ENCODE data around the gene HNRNPUL1.
"Not testable (repeated sequence)": the region's sequence is repeated elsewhere in the genome, so short reads cannot be mapped to it uniquely, and the experiment has no call there.

Gene HNRNPUL1

GRCh38 chr19:41278478-41278877, 14.3 kb downstream of the HNRNPUL1 start:
- no peak for DNase-seq

GRCh38 chr19:41288673-41289530, 24.7 kb downstream of the HNRNPUL1 start:
- DNase-seq = no peak

GRCh38 chr19:41289814-41290213, 25.6 kb downstream of the HNRNPUL1 start:
- DNase-seq = not testable (repeated sequence)

GRCh38 chr19:41294393-41294792, 30.2 kb downstream of the HNRNPUL1 start:
- DNase-seq = no peak

- no peak for DNase-seq
These were observed 31.3 kb downstream of the HNRNPUL1 start for GRCh38 chr19:41295499-41295898.

- DNase-seq = no peak
These were observed 32.3 kb downstream of the HNRNPUL1 start for GRCh38 chr19:41296433-41296871.

GRCh38 chr19:41297628-41298347, 33.6 kb downstream of the HNRNPUL1 start:
- DNase-seq = no peak

- peak; percentile 39 for DNase-seq
These were observed 34.3 kb downstream of the HNRNPUL1 start for GRCh38 chr19:41298348-41298964.

- DNase-seq = no peak
These were observed 35.0 kb downstream of the HNRNPUL1 start for GRCh38 chr19:41299046-41299754.

- DNase-seq = peak; percentile 73
These were observed 35.5 kb downstream of the HNRNPUL1 start for GRCh38 chr19:41299755-41300089.

- no peak for DNase-seq
These were observed 36.4 kb downstream of the HNRNPUL1 start for GRCh38 chr19:41300555-41300954.

GRCh38 chr19:41302624-41303351, 38.6 kb downstream of the HNRNPUL1 start:
- no peak for DNase-seq

GRCh38 chr19:41303954-41304353, 39.8 kb downstream of the HNRNPUL1 start:
- no peak for DNase-seq

- no peak for DNase-seq
These were observed 40.7 kb downstream of the HNRNPUL1 start for GRCh38 chr19:41304706-41305483.

- no peak for DNase-seq
These were observed 42.0 kb downstream of the HNRNPUL1 start for GRCh38 chr19:41305927-41306793.

GRCh38 chr19:41307090-41307875, 43.1 kb downstream of the HNRNPUL1 start:
- no peak for DNase-seq

- no peak for DNase-seq
These were observed 43.8 kb downstream of the HNRNPUL1 start for GRCh38 chr19:41307954-41308449.

- peak; percentile 72 for DNase-seq
These were observed 44.4 kb downstream of the HNRNPUL1 start for GRCh38 chr19:41308450-41309179.
